NCI-H1417 (cell line): ENCODE results near the gene MAP3K10.
"Not testable (repeated sequence)": the region's sequence is repeated elsewhere in the genome, so short reads cannot be mapped to it uniquely, and the experiment has no call there.

Experiments
- DNase-seq, 3 experiments: peaks; one replicate each; lab custom pipeline; 2025; lab: John Stamatoyannopoulos, UW

The MAP3K10 gene

DNA sequence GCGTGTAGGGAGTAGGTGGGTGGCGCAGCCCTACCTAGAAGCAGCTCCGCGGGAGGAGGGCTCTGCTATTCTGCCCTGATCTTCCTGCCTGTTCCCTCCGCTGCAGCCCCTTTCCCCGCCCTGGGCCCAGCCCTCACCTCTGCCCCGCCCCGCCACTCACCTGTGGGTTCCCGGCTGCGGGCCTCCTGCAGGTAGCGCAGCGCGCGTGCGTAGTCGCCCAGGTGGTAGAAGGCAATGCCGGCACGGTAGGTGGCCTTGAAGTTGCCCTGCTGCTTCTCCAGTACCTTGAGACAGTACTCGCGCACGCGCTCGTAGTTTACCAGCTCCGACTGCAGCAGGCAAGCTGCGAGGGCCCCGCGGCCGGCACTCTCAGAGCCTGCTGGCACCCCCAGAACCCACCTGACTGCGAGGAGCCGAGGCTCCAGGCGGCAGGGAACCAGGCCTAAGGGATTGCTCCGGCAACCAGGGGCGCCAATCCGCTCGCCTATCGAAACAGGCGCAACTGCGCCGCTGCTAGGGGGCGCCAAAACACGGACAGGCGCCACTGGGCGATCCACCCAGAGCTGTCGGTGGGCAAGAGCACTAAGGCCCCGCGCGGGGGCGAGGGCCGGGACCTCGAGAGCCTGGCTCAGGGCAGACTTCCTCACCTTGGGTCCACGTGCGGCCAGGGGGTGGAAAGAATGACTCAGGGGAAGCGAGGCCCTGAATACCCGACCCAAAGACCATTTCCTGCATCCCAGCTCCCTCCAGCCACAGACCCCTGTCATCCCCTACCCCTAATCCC is 26.0 kb downstream of the MAP3K10 start:
- peak; percentile 88 to 89 (median 88) for DNase-seq

DNA sequence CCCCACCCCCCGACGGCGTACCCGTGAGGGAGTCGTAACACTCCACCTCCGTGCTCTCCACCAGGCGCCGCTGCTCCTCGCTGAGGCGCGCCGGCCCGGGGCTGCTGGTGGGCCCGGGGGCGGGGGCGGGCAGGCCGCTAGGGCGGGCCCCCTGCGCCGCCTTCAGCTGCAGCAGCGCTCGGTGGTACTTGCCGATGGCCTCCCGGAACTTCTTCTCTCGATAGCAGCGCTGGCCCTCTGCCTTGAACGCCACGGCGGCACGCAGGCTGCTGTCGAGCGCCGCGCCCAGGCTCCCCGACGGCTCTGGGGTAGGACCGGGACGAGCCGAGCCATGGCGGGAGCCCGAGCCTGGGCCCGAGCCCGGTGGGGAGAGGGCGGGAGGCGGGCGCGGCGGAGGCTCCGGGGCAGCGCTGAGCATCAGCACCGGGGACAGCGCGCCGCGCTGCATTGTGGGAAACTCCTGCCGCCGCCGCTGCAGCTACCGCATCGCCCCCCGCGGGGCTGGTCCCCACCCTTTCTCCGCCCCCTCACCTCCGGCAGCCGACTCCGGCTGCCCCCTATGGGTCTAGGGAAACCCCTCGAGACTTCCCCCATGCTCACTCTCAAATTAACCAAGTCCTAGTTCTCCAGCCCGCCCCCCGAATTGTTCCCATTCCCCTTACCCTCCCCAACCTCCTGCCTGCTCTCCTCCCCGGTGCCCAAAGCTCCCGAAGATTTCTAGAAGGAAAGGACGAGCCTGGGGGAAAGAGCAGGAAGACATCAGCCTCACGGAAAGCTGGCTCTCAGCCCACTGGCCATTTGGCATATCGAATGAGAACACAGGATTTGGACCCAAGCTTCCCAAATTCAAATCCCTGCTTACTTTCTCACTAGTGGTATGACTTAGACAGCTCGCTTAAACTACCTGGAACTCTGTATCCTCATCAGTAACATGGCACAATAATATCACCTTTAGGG is 27.0 kb downstream of the MAP3K10 start, which contains the start of gene TTC9B:
Gene TTC9B, minus strand, starts transcription at position 451 of the 957 bp plus-strand sequence. Its CDS starts 3 bp downstream, at position 448.
- peak in 2 of 3 experiments; percentile 66 to 75 for DNase-seq

DNA sequence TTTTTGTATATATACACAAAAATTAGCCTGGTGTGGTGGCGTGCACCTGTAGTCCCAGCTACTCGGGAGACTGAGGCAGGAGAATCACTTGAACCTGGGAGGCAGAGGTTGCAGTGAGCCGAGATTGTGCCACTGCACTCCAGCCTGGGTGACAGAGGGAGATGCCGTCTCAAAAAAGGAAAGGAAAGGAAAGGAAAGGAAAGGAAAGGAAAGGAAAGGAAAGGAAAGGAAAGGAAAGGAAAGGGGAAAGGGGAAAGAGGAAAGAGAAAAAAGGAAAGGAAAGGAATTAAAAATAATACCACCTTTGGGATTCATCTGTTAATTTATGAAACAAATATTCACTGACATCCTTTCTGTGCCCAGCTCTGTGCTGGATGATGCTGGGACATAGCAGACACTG is 27.8 kb downstream of the MAP3K10 start:
- DNase-seq, result not testable (repeated sequence)

DNA sequence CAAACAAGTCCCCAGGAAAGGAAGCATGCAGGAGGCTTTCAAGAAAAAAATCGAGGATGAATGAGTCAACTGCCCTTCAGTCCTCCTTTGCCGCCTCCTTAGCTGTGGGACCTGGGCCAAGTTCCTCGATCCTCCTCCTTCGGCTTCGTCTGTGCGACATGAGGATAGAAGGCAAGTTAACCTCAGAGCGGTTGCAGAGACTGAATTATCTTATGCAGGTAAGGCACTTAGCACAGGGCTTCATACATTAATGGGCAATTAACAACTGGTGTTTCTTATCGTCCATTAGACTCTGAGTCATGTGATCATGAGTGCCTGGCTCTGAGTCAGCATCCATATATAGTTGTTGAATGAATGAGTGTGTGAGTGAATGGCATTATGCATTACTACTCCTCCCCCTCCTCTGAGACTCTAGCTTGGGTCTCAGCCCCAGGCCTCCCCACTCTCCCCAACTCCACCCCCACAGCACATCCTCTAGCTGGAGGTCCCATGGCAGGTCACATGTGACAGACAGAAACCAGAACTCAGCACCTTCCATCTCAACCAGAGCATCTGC is 28.6 kb downstream of the MAP3K10 start:
- DNase-seq, result peak in 1 of 3 experiments; percentile 5

DNA sequence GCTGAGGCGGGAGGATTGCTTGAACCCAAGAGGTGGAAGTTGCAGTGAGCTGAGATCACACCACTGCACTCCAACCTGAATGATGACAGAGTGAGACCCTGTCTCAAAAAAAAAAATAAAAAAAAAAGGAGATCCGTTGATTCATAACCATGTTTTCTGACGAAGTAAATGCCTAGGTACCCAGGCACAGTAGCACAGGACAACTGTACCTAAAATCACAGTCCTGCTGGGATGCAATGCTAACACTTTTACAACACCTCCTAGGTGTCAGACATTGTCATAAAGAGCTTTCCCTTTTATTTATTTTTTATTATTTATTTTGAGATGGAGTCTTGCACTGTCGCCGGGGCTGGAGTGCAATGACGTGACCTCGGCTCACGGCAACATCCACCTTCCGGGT is 29.4 kb downstream of the MAP3K10 start:
- no peak for DNase-seq

DNA sequence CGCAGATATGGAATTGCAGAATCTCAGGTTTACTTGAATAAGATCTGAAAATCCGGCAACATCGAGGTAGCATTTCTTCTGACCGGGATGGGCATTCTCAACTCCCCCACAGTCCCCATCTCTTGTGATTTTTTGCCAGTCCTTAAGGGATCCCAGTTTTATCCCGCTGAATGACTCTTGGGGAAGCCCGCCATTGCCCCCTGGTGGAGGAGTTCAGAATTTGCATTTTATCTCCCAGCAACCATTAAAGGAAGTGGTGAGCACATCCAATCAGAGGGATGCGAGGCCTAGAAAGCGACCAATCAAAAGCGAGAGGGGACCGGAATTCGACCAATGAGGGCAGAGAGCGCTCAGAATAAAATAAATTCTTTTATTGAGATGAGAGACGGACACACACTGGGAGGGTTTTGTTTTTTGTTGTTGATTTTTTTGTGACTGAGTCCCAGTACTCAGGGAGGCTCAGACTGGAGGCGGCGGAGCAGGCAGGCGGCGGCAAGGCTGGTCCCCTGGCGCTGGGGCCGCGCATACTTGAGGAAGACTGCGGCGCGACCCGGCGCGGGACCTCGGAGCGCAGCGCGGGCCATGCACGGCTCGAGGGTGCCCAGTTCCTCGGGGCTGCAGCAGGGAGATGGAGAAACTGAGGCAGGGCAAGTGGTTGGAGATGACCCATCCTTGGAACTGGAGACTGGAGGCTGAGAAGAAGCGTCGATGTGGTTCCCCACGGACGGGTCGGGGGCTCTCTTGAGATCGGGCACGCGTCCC is 30.8 kb downstream of the MAP3K10 start:
- peak; percentile 51 to 81 (median 81) for DNase-seq

DNA sequence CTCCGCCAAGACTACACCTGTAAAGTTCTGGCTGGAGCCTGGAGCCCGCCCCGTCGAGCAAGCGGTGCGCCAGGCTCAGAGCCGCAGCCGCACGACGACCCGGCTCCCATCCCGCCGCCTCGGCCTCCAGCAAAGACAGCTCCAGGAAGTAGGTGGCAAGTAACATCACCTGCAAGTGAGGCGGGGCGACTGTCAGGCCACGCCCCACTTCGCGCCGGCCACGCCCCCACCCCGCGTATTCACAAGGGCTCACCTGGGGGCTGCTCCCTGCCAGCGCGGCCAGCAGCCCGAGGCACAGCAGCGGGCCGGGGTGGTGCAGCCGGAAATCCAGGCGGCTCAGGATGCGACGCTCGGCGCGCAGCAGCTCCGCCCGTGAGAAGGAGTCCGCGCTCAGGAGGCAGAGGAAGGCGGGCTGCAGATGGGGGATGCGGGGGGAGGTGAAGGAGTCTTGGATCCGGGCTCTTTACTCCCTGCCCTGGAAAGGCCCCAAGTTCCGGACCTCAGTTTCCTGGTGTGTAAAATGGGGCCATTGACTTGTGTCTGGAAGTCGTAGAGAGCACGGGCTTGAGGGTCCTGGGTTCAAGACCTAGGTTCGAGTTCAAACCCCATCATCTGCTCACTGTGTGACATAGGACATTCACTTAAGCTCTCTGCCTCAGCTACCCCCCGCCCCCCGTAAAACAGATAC is 32.1 kb downstream of the MAP3K10 start:
- peak in 1 of 3 experiments; percentile 76 for DNase-seq

DNA sequence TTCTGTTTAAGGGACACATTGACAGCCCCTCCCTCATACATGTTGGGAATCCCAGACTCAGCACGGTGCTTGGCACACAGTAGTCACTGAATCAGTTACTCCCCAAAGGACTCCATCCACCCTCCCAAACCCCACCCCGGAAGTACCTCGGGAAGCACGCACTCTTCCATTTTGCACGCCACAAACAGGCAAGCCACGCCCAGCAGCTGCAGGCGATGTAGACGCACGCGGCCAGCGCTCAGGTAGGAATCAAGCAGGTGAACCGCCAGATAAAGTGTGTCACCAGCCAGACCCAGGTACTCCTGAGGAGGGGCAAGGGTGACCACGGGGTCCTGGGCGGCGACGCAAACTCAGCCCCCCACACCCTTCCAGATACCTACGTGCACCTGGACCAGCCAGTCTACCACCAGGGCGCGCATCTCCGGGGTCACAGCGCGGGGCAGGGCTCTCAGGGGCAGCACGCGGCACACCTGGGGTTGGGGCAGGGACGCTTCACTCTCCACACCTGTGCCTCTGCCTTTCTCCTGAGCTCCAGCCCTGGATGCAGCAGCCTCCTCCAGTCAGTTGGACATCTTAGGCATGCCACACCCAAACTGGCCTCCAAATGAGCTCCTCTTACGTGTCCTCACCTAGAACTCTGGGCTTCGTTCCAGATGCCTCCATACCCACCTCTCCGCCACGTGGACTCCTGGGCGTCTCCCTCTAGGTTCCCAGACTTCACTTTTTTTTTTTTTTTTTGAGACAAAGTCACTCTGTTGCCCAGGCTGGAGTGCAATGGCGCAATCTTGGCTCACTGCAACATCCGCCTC is 33.3 kb downstream of the MAP3K10 start:
- DNase-seq, result peak in 1 of 3 experiments; percentile 62

DNA sequence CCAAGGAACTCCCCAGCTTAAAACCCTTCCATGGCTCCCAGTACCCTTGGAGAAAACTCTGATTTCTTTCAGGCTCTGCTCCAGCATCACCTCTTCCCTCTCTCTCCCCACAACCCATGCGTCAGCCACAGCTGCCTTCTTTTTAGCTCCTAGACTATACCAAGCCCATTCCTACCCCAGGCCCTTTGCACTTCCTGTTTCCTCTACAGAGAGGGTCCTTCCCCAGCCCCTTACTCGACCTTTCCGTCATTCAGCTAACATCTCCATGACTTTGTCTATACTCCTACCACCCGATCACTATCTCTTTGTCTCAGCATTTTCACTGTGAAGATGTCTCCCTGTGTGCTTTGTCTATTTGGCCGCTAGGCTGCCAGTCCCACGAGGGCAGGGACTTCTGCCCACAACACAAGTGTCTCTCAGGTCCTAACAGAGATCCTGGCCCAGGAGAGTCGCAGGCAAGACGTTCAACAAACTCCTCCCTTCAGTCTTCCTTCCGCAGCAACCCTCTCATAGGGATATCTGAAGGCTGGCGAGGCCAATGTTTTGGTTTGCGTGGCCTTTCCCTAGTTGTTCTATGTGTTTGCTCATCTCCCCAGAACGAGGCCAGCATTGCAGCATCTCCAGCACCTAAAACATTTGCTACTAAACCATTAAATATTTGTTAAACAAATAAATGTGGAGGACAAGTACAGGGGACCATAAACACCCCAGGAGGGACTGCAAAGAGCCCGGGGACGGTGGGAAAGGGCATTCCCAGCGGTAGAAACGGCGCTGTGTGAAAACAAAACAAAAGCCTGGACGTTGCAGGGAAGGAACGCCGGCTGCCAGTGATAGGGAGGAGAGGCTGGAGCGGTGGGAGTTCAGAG is 34.4 kb downstream of the MAP3K10 start:
- peak in 1 of 3 experiments; percentile 82 for DNase-seq

DNA sequence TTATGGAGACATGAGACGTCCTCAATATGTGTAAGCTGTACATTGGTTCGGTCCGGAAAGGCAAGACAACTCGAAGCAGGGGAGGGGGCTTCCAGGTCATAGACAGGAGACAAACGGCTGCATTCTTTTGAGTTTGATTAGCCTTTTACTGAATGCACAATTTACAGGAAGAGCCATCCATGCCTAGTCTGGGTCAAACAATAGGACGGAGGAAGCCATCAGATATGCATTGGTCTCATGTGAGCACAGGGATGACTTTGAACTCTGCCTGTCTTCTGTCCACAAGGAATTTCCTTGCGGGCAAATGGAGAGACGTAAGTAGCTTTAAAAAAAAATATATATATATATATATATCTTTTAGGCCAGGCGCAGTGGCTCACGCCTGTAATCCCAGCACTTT is 37.1 kb downstream of the MAP3K10 start:
- no peak for DNase-seq

DNA sequence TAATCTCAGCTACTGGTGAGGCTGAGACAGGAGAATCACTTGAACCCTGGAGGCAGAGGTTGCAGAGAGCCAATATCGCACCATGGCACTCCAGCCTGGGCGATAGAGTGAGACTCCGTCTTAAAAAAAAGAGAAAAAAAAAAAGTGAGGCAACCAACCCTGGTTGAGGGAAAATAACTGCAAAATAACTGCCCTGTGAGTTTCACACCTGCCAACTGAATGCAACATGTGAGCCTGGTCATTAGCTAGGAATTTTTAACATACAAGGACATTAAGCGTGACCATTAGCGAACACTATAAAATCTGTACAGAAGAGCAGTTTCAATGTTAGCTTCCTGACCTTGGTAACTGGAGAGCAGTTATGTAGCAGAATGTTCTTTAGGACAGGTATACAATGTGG is 37.6 kb downstream of the MAP3K10 start:
- DNase-seq, result no peak

DNA sequence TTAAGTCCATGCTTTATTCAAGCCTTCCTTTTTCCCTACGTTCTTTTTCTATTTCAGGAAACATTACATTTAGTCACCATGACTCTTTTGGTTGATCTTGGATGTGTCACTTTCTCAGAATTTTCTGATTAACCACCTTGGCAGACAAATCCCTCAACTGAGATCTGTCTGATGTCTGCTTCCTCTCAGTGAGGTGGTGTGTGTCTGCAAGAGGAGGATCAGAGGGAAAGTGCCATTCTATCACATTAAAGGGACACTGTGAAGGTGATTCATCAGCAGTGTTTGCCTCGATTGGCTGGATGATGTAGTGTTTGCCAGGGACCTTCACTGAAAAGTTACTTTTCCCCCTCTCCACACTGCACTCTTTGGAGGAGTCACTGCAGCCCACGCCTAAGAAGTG is 38.3 kb downstream of the MAP3K10 start:
- no peak for DNase-seq

DNA sequence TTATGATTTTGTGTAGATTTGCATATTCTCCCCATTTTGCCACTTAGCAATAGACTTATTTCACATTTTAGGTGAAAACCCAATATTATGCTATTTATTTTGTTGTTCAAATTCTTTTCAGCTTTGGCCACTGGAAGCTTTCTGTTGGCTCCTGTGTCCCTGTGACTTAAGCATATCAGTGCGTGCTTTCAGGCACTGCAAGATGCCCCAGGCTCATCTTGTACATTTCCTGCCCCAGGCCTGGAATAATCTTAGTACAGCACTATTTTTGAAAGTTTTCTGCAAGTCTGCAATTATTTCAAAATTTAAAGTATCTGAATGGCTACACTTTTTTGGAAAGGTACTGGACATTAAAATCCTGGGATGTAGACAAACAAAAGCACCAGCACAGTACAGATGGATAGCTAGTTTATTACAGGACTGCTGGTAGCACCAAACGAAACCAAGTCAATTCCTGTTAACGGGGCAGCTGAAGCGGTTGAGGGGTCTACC is 38.7 kb downstream of the MAP3K10 start:
- DNase-seq, result no peak

DNA sequence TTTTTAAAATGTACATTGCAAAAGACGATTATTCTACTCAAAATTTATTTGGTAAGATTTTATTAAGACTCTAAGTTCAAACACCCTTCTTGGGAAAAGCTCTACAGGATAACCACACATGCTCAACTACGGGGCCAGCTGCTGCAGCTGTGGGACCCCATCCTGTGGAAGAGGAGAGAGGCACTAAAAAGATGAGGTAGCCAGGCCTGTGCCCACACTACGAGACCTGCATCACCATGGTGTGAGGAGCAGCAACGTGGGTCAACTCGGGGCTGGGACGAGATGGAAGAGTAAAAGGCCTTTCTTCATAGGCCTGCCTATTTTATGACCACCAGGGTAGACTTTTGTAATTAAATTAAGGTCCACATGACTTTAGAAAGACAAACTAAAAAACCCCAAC is 39.8 kb downstream of the MAP3K10 start:
- DNase-seq, result no peak

DNA sequence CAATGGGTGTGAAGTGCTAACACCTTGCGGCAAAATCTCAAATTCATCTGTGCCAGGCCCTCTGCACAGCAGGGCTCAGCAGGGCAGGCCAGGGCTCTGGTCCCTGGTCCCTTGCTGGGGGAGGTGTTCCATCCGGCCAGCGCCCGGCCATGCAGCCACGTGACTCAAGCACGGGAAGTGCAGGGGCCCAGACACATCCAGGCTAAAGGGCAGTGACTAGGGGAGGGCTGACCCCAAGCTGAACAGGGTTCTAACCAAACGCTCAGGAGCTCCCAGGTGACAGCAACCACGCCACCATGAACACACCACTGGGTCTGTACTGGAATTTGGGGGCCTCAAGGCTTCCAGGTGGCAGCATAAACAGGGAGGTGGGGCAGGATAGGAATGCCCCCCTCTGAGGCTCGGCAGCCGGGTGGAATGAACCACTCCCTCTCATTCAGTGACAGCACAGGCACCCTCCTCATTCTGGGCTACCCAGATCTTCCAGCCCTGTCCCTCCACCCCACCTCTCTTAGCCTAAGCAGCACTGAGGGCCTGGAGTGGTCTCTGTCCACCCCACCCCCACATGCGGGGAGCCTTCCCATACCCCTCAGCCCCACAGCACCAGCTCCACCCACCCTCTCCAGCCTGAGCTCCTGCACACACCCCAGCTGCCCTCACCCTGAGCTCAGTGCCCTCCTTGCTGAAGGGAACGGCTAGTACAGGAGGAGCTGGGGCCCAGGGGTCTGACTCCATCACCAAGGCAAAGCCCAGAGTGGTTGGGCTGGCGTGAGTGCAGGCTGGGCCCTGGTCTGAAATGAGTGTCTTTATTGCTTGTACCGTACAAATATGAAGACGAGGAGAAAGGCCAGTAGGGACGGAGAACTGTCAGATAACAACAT is 40.6 kb downstream of the MAP3K10 start:
- DNase-seq, result no peak

DNA sequence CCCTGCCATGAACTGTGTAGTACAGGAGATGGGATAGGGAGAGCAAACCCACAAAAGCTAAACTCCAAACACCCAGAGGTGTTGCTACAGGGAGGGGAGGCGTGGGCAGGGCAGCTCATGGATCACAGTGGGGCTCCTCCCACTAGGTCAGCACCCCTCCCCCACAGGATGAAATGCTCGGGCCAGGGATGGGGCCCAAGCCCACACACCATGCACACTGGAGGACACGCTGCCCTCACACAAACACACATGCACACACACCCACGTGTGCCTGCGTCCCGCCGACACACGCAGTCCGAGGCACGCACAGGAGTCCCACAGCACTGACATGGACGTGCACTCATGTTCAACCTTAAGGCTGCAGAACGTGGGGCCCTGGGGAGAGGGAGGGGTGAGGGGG is 41.3 kb downstream of the MAP3K10 start:
- no peak for DNase-seq

DNA sequence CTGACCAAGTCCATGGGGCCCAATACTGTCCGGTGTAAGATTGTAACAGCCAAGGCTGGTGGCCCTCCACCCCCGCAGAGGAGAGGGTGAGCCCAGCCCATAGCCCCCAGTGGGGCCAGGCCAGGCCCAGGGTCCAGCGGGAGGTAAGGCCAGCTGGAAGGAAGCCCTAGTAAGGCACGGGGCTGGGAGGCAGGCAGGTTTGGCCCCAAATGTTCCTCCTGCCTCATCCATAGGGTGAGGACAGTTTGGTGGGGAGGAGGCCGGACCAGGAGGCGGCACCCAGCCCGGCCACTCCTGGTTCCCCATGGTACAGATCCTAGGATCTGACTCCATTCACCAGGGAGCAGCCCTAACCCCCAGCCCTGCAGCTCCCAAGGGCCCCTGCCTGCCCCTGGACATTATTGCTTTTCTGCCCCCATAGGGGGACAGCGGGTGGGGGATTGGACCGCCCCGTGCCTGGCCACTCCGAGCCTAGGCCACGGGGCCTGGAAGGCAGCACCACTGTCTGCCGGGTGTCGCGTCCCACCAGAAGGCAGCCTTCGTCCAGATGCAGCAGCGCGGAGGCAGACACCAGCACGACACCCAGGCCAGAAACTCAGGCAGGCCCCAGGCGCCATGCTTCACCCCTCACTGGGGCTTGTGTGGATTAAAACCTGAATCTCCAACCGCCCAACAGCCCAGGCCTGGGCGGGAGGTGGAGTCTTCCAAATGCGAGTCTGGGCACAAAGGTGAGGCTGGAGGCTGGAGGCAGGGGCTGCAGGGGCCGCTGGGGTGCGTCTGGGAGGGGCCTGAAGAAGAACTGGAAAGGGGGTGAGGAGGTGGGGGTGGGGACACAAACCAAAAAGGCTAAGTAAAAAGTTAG is 42.0 kb downstream of the MAP3K10 start:
- no peak for DNase-seq
